Left ventricle myocardium inferior (tissue), 1 donor: ENCODE measurements around the gene BTN3A1. TPM values are rescaled to one million over a fixed set of nuclear protein-coding genes. Genes with fewer than 3 reads are reported as not detected.

Source experiments
- DNase-seq: peaks from one replicate; pipeline ENCODE4 v3.0.0-alpha.2; 2020
- H3K27ac ChIP-seq: fragments of 200-600 bp; replicated peaks from 2 replicates; pipeline ENCODE4 v1.8.0; 2021
- H3K27me3 ChIP-seq: fragments of 200-600 bp; 2 replicates; pipeline ENCODE4 v1.8.0; 2021; ENCODE audit warnings: low read depth
- H3K36me3 ChIP-seq: fragments of 200-600 bp; 2 replicates; pipeline ENCODE4 v1.8.0; 2021
- H3K4me1 ChIP-seq: fragments of 200-600 bp; 2 replicates; pipeline ENCODE4 v1.8.0; 2021
- H3K4me3 ChIP-seq: fragments of 200-600 bp; 2 replicates; pipeline ENCODE4 v1.8.0; 2021; ENCODE audit warnings: mild to moderate bottlenecking, moderate library complexity
- H3K9me3 ChIP-seq: fragments of 200-600 bp; replicated peaks from 2 replicates; pipeline ENCODE4 v1.8.0; 2021
- CTCF ChIP-seq: fragments of 200-600 bp; IDR thresholded peaks from 2 replicates; pipeline ENCODE4 v1.8.0; 2021; ENCODE audit warnings: antibody characterized with exemption, mild to moderate bottlenecking, borderline replicate concordance
- intact Hi-C: fragments of 100-400 bp; cut with micrococcal nuclease; formaldehyde crosslinking; loops from one replicate; pipeline ENCODE4 v1.11.0; 2022
- total RNA-seq: library from RNA; stranded (reverse); fragmentation: NEBNext Ultra II Directional; extraction: Animal tissue kit (Norgen Biotek cat#: 25700); gene quantifications from one replicate; pipeline ENCODE4 v1.2.1, GENCODE V29; 2021
- donor health status: DM: no; HTN: yes; CAD: no; lungs with severe emphysema.

BTN3A1 gene
- total RNA-seq, 1 donor from 2014 or later, result 9.7 TPM

GRCh38 chr6:26437550-26437949, 35.5 kb downstream of the BTN3A1 start:
- Histone ChIP-seq H3K9me3 (peaks cover 13% of the 10 kb centered on the region), H3K4me1 (peaks cover 26% of the 10 kb centered on the region), H3K36me3 (no peaks in the 10 kb centered on the region), H3K27me3 (no peaks in the 10 kb centered on the region), H3K27ac (no peak overlapping the region), H3K4me3 (no peak overlapping the region)
- no peak for TF ChIP-seq CTCF
- intact Hi-C loops, result no loop called here
- DNase-seq, result no peak

DNA sequence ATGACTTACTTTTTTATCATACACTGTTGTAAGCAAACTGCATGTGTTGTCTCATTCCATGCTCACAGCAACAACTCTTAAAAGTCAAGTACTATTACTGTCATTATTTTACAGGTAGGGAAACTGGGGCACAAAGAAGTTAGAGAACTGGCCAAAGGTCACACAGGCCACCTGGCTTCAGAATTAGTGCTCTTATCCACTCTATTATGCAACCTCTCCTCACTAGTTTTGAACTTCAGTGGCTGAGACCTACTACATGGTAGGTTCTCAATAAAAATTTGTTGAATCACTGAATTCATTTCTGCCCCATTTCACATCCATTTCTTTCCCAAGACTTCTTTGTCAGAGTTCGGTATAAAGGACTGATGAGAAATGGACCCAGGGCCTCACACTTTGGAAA, 35.9 kb downstream of the BTN3A1 start:
- Histone ChIP-seq H3K27ac (no peak overlapping the region), H3K4me1 (peaks cover 26% of the 10 kb centered on the region), H3K27me3 (no peaks in the 10 kb centered on the region), H3K9me3 (peaks cover 13% of the 10 kb centered on the region), H3K36me3 (no peaks in the 10 kb centered on the region), H3K4me3 (no peak overlapping the region)
- TF ChIP-seq CTCF, result no peak
- no peak for DNase-seq
- intact Hi-C loops, result no loop called here

DNA sequence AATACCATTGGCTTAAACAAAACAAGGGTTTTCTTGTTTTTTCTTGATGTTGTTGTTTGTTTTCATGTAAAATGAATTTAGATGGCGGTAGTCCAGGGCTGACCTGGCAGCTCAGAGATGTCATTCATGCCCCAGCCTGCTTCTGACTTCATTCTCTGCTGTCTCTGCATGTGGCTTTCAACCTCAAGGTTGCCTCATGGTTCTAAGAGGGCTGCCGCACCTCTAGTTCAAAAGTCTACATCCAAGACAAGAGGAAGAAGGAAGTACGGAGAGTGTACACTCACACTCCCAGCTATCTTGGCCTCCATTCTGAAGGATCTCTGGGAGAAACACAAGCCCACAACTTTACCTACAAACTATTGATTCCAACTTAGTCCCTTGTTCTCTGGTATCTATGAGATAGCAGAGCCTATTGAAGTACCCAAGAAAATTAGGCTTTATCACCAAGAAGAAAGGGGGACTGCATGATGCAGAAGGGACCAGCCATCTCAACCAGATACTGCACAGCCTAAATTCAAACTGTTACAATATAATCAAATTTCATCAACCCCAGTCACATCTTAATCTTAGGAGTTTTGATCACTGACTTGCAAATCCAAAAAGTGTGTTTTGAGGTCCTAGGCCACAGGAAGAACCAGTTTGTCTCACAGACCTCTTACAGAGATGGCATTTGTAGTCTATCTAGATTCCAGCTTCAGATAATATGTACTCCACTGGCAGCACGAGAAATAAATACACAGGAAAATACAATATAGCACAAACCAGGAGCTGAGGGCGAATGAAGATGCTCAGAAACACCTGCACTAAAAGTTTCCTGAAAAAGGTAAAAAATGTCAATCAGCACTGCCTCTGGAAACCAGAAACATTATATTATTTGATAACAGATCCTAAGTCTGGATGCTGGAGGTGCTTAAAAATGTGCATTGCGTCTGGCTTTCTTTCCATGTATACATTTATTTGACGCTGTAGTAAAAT, 37.4 kb downstream of the BTN3A1 start:
- Histone ChIP-seq H3K9me3 (peaks cover under 1% of the 10 kb centered on the region), H3K4me1 (peaks cover 26% of the 10 kb centered on the region), H3K27me3 (no peaks in the 10 kb centered on the region), H3K36me3 (peaks cover 3% of the 10 kb centered on the region), H3K4me3 (peak overlapping the region; percentile 66), H3K27ac (peak overlapping the region; percentile 86)
- TF ChIP-seq CTCF, result no peak
- intact Hi-C loops, result no loop called here
- no peak for DNase-seq

DNA sequence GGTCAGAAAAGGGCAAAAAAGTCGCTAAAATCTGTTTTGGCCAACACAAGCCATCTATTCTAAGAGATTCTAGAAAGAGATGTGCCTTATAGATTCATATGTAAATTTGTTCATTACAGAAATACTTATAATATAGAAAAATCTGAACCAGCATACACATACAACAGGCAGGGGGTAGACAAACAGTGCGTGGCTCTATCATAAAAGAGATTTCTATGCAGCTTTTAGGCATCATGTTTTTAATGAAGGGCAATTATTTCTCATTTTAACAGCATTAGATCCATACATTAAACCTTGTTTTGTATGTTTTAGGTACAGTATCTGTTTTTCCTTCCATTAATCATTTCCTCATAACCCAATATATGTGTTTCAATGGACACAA, 38.9 kb downstream of the BTN3A1 start:
- Histone ChIP-seq H3K4me3 (peak overlapping the region; percentile 66), H3K27ac (peak overlapping the region; percentile 86)
- intact Hi-C loops, result no loop called here

DNA sequence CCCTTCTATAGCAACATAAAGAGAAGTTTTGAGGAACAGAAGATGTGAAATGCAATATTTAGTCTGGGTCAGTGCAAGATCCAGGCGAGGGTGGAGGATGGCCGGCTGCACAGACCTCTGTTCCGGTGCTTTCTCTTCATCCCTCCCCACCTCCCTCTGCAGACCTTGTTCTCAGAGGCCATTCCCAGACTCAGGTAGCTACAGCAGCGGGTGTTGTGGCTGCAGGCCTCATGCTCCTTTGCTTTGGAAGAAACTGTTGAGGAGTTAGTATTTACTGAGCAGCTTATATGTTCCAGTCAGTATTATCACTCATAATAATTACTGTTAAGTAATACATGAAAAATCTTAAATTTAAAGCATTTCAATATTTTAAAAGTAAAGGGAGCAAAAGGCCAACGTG, 39.9 kb downstream of the BTN3A1 start:
- no peak for DNase-seq
- peaks cover 9% of the 10 kb centered on the region for H3K36me3 ChIP-seq
- H3K4me1 ChIP-seq, result peaks cover 38% of the 10 kb centered on the region
- peak overlapping the region; percentile 66 for H3K4me3 ChIP-seq
- no peak overlapping the region for H3K27ac ChIP-seq
- H3K27me3 ChIP-seq, result no peaks in the 10 kb centered on the region
- intact Hi-C loops, result no loop called here
- H3K9me3 ChIP-seq, result no peaks in the 10 kb centered on the region
- TF ChIP-seq CTCF, result no peak

More for the DNA sequence above, 38.9 kb downstream of the BTN3A1 start:
- TF ChIP-seq CTCF, result no peak
- no peaks in the 10 kb centered on the region for H3K9me3 ChIP-seq
- no peaks in the 10 kb centered on the region for H3K27me3 ChIP-seq
- DNase-seq, result no peak
- H3K36me3 ChIP-seq, result peaks cover 9% of the 10 kb centered on the region
- H3K4me1 ChIP-seq, result peaks cover 38% of the 10 kb centered on the region
